H9 (cell line): Measurements from ENCODE around the gene RAB40C. TPM values are rescaled to one million over a fixed set of nuclear protein-coding genes. Genes with fewer than 3 reads are reported as not detected.

Experiments
- DNase-seq: peaks from one replicate; pipeline ENCODE4 v3.0.0-alpha.2; 2017
- H2AFZ ChIP-seq: one replicate; pipeline ENCODE4 v1.6.1; 2013; ENCODE audit warnings: mild to moderate bottlenecking, low read length, control low read depth, moderate library complexity
- H2AK5ac ChIP-seq: 2 replicates; pipeline ENCODE4 v1.6.1; 2013; ENCODE audit warnings: low read length, control low read depth, mixed read lengths; ENCODE audit not compliant: insufficient read length
- H2BK120ac ChIP-seq: one replicate; pipeline ENCODE4 v1.6.1; 2013; ENCODE audit warnings: low read depth, mild to moderate bottlenecking, low read length, control low read depth, inconsistent platforms; ENCODE audit not compliant: poor library complexity, severe bottlenecking
- H2BK12ac ChIP-seq: 2 replicates; pipeline ENCODE4 v1.6.1; 2013; ENCODE audit warnings: low read length, control low read depth, mixed read lengths, low read depth; ENCODE audit not compliant: insufficient read length
- H2BK15ac ChIP-seq: 2 replicates; pipeline ENCODE4 v1.6.1; 2013; ENCODE audit warnings: low read depth, low read length, control low read depth
- H2BK20ac ChIP-seq: one replicate; pipeline ENCODE4 v1.6.1; 2013; ENCODE audit warnings: low read depth, mild to moderate bottlenecking, low read length, control low read depth, inconsistent platforms; ENCODE audit not compliant: poor library complexity, severe bottlenecking
- H2BK5ac ChIP-seq: 2 replicates; pipeline ENCODE4 v1.6.1; 2013; ENCODE audit warnings: low read length, control low read depth, mixed read lengths; ENCODE audit not compliant: insufficient read length
- H3K14ac ChIP-seq: 2 replicates; pipeline ENCODE4 v1.6.1; 2013; ENCODE audit warnings: low read length, control low read depth; ENCODE audit not compliant: insufficient read depth
- H3K18ac ChIP-seq: 2 replicates; pipeline ENCODE4 v1.6.1; 2013; ENCODE audit warnings: low read depth, mild to moderate bottlenecking, mixed read lengths, low read length, control low read depth; ENCODE audit not compliant: insufficient read length
- H3K23ac ChIP-seq: 2 replicates; pipeline ENCODE4 v1.6.1; 2013; ENCODE audit warnings: low read length, control low read depth, mixed read lengths, low read depth; ENCODE audit not compliant: insufficient read length
- H3K23me2 ChIP-seq: 2 replicates; pipeline ENCODE4 v1.6.1; 2013; ENCODE audit warnings: low read depth, mild to moderate bottlenecking, mixed read lengths, low read length, control low read depth; ENCODE audit not compliant: insufficient read length, poor library complexity, severe bottlenecking
- H3K27ac ChIP-seq: 2 replicates; pipeline ENCODE4 v1.5.1; 2013; ENCODE audit warnings: low read length, control low read depth, mixed read lengths, low read depth; ENCODE audit not compliant: insufficient read length
- H3K27me3 ChIP-seq: 2 replicates; pipeline ENCODE4 v1.6.1; 2013; ENCODE audit warnings: low read length, control low read depth, inconsistent platforms; ENCODE audit not compliant: insufficient read depth
- H3K4ac ChIP-seq: 2 replicates; pipeline ENCODE4 v1.6.1; 2013; ENCODE audit warnings: low read depth, mild to moderate bottlenecking, control low read depth, inconsistent platforms, low read length, moderate library complexity
- H3K4me1 ChIP-seq: 2 replicates; pipeline ENCODE4 v1.6.1; 2013; ENCODE audit warnings: low read length, control low read depth, inconsistent platforms; ENCODE audit not compliant: insufficient read depth
- H3K4me2 ChIP-seq: 2 replicates; pipeline ENCODE4 v1.6.1; 2013; ENCODE audit warnings: low read length, control low read depth, mixed read lengths; ENCODE audit not compliant: insufficient read length, insufficient read depth
- H3K56ac ChIP-seq: 2 replicates; pipeline ENCODE4 v1.6.1; 2013; ENCODE audit warnings: low read depth, mild to moderate bottlenecking, mixed read lengths, low read length, control low read depth; ENCODE audit not compliant: insufficient read length
- H3K79me1 ChIP-seq: 2 replicates; pipeline ENCODE4 v1.6.1; 2013; ENCODE audit warnings: low read depth, mild to moderate bottlenecking, moderate library complexity, low read length, control low read depth, inconsistent platforms; ENCODE audit not compliant: insufficient read depth, poor library complexity, severe bottlenecking
- H3K79me2 ChIP-seq: 2 replicates; pipeline ENCODE4 v1.6.1; 2013; ENCODE audit warnings: low read length, control low read depth, inconsistent platforms; ENCODE audit not compliant: insufficient read depth
- H3K9ac ChIP-seq: 2 replicates; pipeline ENCODE4 v1.6.1; 2013; ENCODE audit warnings: low read length, control low read depth, mixed read lengths; ENCODE audit not compliant: insufficient read length; ENCODE audit errors: extremely low read depth
- H3K9me3 ChIP-seq: one replicate; pipeline ENCODE4 v1.6.1; 2013; ENCODE audit warnings: low read depth, low read length, inconsistent platforms; ENCODE audit not compliant: control insufficient read depth
- H3T11ph ChIP-seq: one replicate; pipeline ENCODE4 v1.6.1; 2013; ENCODE audit warnings: mild to moderate bottlenecking, low read length, control low read depth, inconsistent platforms
- H4K20me1 ChIP-seq: one replicate; pipeline ENCODE4 v1.6.1; 2013; ENCODE audit not compliant: control insufficient read depth, insufficient read length, insufficient read depth
- H4K5ac ChIP-seq: 2 replicates; pipeline ENCODE4 v1.6.1; 2013; ENCODE audit warnings: low read depth, mild to moderate bottlenecking, mixed read lengths, low read length, control low read depth; ENCODE audit not compliant: insufficient read length
- H4K8ac ChIP-seq: replicated peaks from 2 replicates; pipeline ENCODE4 v1.6.1; 2013; ENCODE audit warnings: low read length, control low read depth, mixed read lengths, low read depth; ENCODE audit not compliant: insufficient read length
- H4K91ac ChIP-seq: 2 replicates; pipeline ENCODE4 v1.6.1; 2013; ENCODE audit warnings: low read depth, mild to moderate bottlenecking, moderate library complexity, mixed read lengths, low read length, control low read depth; ENCODE audit not compliant: insufficient read length
- H3K27ac Mint-ChIP-seq, 3 experiments: 2 replicates in 2 of 3; 3 replicates in 1 of 3; pipeline ENCODE4 v1.8.0; 2020 to 2021; ENCODE audit warnings: mixed read lengths in 3 of 3, mild to moderate bottlenecking in 1 of 3, moderate library complexity in 1 of 3
- H3K27me3 Mint-ChIP-seq: 2 replicates; pipeline ENCODE4 v1.8.0; 2021; ENCODE audit warnings: low read depth, mild to moderate bottlenecking, moderate library complexity, mixed read lengths
- H3K36me3 Mint-ChIP-seq, 3 experiments: 2 replicates in 2 of 3; 3 replicates in 1 of 3; pipeline ENCODE4 v1.8.0; 2020 to 2021; ENCODE audit warnings: low read depth in 3 of 3, mixed read lengths in 3 of 3; ENCODE audit not compliant: insufficient read depth in 1 of 3
- H3K4me1 Mint-ChIP-seq, 2 experiments: 2 replicates each; pipeline ENCODE4 v1.8.0; 2020; ENCODE audit warnings: mixed read lengths in 2 of 2
- H3K4me3 Mint-ChIP-seq, 2 experiments: 2 replicates in 1 of 2; 3 replicates in 1 of 2; pipeline ENCODE4 v1.8.0; 2020 to 2021; ENCODE audit warnings: mild to moderate bottlenecking in 2 of 2, mixed read lengths in 2 of 2, moderate library complexity in 1 of 2
- H3K9me3 Mint-ChIP-seq, 2 experiments: 2 replicates in 1 of 2; 3 replicates in 1 of 2; pipeline ENCODE4 v1.8.0; 2020; ENCODE audit warnings: mild to moderate bottlenecking in 2 of 2, mixed read lengths in 2 of 2, moderate library complexity in 1 of 2
- WGBS: extraction: QIAGEN DNeasy Blood & Tissue Kit; methylation state at CpG from one replicate; pipeline ENCODE4 v1.1.7; 2013; ENCODE audit warnings: missing lambda C conversion rate, low lambda C conversion rate, mixed read lengths; ENCODE audit not compliant: insufficient read length; ENCODE audit errors: extremely low coverage; 5-methylcytosine and 5-hydroxymethylcytosine counted together
- total RNA-seq: library from RNA; stranded (reverse); gene quantifications from 2 replicates; pipeline ENCODE4 v1.2.1, GENCODE V29; 2021
- TF ChIP-seq, protein P1 (sequence below): fragments of 200-600 bp; sonication (generic); conservative IDR thresholded peaks from 3 replicates; pipeline ENCODE4 v1.8.0; 2021; ENCODE audit warnings: antibody characterized with exemption, mild to moderate bottlenecking

RAB40C gene
- total RNA-seq, 1 experiment from 2014 or later, result 19.1 TPM

DNA sequence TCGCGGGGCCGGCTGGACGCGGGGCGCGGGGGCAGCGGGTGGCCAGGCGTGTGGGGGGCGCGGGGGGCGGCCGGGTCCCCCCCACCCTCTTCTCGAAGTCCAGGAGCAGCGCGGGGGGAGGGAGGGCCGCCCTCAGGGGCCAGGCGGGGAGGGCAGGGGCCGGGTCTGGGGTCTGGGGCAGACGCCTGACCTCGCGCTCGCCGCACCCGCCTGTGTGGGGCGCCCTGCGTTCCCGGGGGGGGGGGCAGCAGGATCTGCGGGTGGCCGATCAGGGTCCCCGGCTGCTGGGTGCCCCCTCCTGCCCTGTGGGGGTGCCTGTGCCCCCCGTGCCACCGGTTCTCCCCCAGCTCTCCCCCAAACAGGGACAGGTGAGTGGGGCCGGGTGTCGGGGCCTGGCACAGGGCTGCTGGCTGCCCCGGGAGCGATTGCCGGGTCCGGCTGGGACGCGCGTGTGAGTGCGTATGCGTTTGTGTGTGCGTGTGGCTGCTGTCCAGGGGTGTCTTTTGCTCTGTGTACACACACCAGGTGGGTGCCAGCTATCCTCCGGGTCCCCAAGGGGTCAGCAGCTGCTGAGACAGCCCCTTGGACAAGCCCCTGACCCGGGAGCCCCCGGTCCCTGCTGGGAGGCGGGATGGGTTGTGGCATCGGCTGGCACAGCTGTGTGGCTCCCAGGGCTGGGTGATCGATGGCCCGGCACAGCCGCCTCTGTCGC lies 29.0 kb upstream of the RAB40C start:
- no peak overlapping the region for H3K18ac ChIP-seq
- WGBS, result no CpG with 5 or more reads among the region's 54 CpGs
- no peak overlapping the region for H2AFZ ChIP-seq
- no peak overlapping the region for H3K4ac ChIP-seq
- no peak overlapping the region for H3K9ac ChIP-seq
- no peak overlapping the region for H3K4me2 ChIP-seq
- no peak overlapping the region for H2BK120ac ChIP-seq
- H3K27me3 ChIP-seq, result peaks cover 2% of the 10 kb centered on the region; the same call in 1 of the 2 replicates
- H2BK15ac ChIP-seq, result no peak overlapping the region
- H2BK20ac ChIP-seq, result no peak overlapping the region
- H3K23me2 ChIP-seq, result no peaks in the 10 kb centered on the region
- no peak overlapping the region for H2AK5ac ChIP-seq
- no peaks in the 10 kb centered on the region for H3K79me1 ChIP-seq
- no peaks in the 10 kb centered on the region for H3K9me3 ChIP-seq
- H3K36me3 Mint-ChIP-seq, result no peaks in the 10 kb centered on the region; a peak in 1 of 7 replicates
- H3K4me1 Mint-ChIP-seq, result peaks cover 0 to 6% of the 10 kb centered on the region in 2 experiments; a peak in 2 of 4 replicates
- no peak overlapping the region for H3K56ac ChIP-seq
- no peak overlapping the region for H3K27ac ChIP-seq
- no peak overlapping the region for H4K8ac ChIP-seq
- no peak overlapping the region for H3T11ph ChIP-seq
- peaks cover 3% of the 10 kb centered on the region for H4K20me1 ChIP-seq
- no peak for DNase-seq
- H3K27me3 Mint-ChIP-seq, result peaks cover 42% of the 10 kb centered on the region
- no peak overlapping the region for H3K27ac Mint-ChIP-seq
- no peak overlapping the region for H4K91ac ChIP-seq
- peak overlapping the region in 1 of 2 experiments; percentile 58; a peak in 2 of 5 replicates for H3K4me3 Mint-ChIP-seq
- no peak overlapping the region for H4K5ac ChIP-seq
- no peak overlapping the region for H3K14ac ChIP-seq
- no peaks in the 10 kb centered on the region for H3K79me2 ChIP-seq
- H3K4me1 ChIP-seq, result no peaks in the 10 kb centered on the region
- no peak overlapping the region for H2BK5ac ChIP-seq
- TF ChIP-seq, protein P1, sequence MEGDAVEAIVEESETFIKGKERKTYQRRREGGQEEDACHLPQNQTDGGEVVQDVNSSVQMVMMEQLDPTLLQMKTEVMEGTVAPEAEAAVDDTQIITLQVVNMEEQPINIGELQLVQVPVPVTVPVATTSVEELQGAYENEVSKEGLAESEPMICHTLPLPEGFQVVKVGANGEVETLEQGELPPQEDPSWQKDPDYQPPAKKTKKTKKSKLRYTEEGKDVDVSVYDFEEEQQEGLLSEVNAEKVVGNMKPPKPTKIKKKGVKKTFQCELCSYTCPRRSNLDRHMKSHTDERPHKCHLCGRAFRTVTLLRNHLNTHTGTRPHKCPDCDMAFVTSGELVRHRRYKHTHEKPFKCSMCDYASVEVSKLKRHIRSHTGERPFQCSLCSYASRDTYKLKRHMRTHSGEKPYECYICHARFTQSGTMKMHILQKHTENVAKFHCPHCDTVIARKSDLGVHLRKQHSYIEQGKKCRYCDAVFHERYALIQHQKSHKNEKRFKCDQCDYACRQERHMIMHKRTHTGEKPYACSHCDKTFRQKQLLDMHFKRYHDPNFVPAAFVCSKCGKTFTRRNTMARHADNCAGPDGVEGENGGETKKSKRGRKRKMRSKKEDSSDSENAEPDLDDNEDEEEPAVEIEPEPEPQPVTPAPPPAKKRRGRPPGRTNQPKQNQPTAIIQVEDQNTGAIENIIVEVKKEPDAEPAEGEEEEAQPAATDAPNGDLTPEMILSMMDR, result no peak
- no peak overlapping the region for H2BK12ac ChIP-seq
- H3K23ac ChIP-seq, result no peak overlapping the region
- H3K9me3 Mint-ChIP-seq, result no peaks in the 10 kb centered on the region; a peak in 1 of 5 replicates
